Activated T-helper 1 cell treated with Interleukin-2 at 50 U/mL for 16 hours (primary cell): ENCODE results near the gene TMEM63B.
A peak's percentile ranks its signal among the peaks of the same experiment; 100 is the strongest.
"Not testable (repeated sequence)": the region's sequence is repeated elsewhere in the genome, so short reads cannot be mapped to it uniquely, and the experiment has no call there.

Experiments
- DNase-seq: peaks from one replicate; pipeline ENCODE4 v3.0.0-alpha.2; 2020; ENCODE audit warnings: low read depth

Gene TMEM63B

DNA sequence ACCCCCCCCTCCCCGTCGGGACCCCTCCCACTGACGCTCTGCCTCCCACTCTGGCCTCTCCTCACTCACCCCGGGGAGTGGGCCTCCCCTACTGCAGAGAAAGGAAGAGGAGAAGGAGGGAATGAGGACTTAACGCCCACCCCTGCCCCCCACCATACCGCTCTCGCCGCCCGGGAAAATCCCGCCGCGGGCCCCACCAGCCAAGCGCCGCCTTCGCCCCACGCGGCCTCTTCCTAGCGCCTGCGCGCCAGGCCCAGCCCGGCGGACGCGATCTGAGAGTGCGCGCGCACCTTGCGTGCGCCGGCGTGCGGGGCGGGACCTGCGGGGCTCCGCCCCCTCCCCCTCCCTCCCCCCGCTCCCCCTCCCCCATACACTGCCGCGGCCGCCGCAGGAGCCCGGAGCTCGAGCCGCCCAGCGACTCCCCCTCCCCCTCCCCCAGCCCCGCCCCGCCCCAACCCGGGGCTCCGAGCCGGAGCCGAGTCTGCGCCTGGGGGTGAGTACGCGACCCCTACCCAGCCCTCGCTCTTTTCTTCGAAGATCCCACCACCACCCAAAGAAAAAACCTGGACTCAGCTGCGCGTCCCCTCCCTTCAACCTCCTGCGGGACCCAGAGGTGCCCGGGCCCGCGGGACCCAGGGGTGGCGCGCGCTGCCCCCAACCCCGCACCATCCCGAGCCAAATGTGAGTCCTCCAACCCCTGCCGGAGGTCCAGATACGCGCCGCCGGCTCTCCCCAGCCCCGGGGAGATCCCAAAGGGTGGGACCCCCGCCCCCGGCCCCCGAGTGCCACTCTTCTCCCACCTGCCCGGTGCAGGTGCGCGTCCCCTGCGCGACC is at the start of gene TMEM63B, which contains the start of gene MRPL14:
Gene TMEM63B, plus strand, starts transcription at position 369 of the 834 bp plus-strand sequence. CDS start 7,031 bp downstream, outside the sequence.
Gene MRPL14, minus strand, starts transcription at position 267 of the 834 bp plus-strand sequence. CDS start 10,841 bp downstream, outside the sequence.
- DNase-seq: peak; percentile 89

DNA sequence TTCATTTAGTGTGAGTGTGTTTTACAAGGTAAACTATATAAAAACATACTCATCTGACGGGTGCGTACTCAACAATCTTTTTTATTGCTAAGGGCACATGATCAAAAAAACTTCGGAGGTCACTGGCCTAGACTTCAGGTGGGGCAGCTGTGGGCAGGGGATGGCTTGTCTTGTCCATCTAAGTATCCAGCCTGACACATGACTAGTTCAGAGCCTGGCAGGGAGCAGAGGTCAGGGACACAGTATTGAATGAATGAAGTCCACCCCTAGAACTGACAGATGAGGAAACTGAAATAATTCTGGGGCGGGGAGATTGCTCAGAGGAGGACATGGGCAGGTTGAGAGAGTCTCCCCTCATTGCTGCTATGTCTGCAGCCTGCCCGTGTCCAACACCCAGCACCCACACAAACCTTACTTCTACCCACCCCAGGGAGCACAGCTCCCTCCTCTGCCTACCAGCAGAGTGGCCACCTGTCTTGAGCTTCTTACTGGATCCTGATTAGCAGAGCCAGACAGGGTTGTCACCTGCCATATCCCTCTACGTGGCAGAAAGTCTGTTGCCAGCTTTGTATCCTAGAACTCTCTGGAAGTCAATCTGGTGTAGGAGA is 49.0 kb upstream of the TMEM63B start:
- no peak for DNase-seq

DNA sequence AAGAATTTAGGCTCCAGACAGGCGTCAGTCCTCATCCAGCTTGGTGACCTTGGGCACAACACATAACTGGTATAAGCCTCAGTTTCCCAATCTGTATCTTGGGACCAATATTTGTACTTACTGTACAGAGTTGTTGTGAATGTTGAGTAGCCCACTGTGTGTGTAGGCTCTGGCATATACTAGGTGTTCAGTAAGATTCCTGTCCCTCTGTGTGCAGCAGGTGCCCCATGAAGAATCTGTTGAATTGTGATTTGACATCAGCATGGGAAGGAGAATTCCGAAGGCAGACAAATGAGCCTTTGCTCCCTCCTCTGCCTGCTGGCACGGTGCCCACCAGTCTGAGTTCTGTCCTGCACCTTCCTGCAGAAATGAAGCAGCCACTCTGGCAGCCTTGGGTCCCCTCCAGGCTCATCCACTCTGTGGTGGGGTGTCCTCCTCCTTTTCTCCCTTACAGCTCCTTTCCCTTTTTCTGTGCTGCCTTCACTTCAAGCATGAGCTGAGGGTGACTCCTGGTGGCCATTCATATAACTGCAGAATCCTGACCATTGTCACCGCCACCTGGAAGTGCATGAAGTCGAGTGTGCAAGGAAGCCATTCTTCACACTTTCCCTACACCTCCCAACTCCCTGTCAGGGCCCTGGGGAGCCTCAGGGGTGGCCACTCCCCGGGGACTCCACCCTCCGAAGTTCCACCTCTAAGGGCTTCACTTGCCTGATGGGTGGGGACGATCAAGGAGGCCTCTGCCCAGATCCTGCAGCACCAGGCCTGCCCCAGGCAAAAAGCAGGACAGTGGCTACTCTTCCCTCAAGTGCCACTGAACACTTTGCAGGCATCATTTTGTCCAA is 48.3 kb upstream of the TMEM63B start:
- DNase-seq: peak; percentile 40

DNA sequence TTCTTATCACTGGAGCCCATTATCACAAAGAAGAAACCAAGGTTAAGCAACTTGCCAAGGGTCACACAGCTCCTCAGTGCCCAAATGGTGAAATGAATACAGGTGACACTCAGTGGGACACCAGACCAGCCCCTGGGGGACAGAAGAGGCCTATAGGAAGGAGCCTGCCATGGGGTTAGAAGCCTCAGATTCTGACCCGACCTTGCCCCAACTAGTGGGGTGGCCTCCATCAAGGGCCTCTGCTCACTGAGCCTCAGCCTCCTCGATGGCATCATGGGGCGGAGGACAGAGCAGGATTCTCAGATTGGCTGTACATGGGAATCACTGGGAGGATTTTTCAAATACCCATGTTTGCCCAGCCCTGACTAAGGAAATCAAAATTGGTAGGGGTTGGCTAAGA is 47.7 kb upstream of the TMEM63B start:
- no peak for DNase-seq

DNA sequence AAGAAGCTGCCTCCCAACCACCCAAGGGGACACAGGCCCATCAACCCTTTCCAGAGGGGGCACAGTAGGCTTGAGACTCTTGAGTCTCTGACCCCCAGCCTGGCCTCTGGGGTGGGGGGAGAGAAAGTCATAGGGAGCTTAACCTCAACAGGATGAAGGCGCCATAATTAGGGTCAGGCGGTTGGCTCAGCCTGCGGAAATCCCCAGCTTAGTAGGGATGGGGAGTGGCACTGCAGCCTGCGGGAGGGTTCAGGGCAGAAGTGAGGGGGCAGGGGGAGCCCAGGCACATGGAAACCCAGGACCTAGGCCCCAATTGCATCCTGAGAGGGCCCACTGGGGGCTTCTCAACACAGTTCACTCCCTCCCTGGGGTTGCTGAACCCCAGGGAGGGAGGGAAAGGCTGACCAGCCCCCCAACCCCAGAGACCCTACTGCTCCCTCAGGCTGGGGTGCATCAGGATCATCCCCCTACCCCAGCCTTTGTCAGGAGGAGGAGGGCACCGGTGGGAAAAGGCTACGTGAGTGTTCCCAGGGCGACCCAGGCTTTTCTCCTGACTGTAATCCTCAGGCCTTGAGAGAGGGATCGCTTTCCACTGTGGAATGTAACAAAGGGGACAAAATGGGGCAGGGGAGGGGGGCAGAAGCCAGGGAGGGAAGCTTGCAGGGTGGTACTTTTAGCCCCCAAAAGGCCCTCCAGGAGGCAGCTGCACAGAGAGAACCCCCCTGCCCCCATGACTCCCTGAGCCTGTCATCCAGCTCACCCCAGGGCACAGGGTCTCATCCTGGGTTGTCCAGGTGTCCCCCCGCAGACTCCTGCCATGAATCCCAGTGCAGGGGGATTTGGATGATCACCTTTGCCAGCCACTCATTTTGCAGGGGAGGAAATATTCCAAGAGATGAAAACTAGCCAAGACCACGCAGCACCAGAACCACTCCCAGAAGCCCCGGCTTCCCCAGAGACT is 46.5 kb upstream of the TMEM63B start:
- no peak for DNase-seq

DNA sequence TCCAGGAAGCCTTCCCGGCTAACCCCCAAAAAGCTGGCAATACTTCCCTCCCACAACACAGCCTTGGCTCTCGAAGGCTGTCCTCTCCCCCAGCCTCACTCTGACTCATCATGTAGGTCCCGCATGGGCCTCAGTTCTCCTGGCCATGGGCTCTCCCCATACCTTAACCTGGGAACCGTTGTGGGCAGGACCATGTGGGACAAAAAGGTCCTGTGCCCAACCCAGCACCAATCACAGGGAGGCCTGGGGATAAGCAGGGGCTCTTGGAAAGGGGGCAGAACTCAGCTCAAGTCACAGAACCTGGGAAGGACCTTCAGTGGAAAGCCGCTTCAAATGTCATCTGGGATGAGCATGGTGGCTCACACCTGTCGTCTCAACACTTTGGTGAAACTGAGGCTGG is 45.6 kb upstream of the TMEM63B start:
- DNase-seq: no peak

DNA sequence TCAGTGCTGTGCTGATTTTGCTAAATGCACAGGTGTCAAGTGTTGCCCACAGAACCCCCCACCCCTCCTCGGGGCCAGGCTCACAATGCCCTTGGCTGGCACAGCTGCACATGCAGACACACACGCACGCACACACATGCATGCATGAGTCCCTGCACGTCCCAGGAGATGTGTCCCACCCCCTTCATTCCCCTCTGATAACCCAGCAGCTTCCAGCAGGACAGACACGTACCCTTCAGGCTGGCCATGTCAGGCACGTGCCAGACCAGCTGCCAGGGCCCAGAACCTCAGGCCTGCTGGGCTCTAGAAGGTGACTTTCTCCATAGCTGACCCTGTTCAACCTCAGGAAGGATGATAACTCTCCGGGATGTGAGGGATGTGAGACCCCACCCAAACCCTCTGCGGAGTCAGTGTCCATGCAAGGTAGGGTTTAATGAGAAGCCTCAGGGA is 44.5 kb upstream of the TMEM63B start:
- no peak for DNase-seq

DNA sequence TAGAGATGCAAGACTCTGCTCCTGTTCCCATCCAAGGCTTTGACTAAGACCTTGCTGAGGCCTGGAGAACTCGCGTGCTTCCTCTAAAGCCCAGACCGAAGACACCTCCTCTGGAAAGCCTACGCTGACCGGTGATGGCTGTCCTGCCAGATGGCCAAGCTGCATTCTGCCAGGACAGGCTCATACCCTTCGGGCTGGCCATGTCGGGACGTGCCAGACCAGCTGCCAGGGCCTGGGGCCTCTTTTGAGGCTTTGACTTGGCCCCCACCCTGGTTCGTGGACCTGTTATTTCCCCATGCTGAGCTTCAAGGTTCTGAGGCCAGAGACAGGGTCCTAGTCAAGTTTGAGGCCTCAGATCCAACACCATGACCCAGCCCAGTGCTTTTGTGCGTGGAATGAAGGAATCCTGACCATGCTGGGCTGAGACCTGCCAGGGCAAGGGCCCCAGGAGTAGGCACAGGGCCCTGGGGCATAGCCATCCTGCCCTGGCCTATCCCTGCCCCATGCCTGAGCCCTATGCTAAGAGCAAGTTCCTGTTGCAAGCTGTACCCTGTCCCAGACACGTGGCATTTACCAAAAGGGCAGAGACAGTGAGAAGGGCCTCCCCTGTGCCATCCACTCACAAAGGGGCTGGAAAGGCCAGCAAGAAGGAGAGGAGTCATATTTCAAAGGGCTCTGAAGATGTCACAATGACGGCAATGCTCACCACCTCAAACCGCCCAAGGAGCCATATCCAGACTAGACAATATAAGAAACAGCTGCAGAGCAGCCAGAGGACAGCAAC is 42.9 kb upstream of the TMEM63B start:
- DNase-seq: no peak

DNA sequence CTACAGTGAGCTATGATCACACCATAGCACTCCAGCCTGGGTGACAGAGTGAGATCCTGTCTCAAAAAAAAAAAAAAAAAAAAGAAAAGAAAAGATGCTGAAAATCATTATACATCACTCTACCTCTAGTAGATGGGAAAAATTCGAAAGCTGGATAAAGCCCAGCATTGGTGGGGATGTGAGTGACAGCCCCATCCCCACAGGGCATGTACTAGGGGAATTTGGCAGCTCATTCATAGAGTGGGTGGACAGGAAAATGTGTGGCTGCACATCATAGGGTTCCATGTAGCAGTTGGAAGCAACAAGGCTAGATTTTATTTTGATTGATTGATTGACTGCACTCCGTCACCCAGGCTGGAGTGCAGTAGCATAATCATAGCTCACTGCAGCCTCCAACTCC is 42.1 kb upstream of the TMEM63B start:
- no peak for DNase-seq

DNA sequence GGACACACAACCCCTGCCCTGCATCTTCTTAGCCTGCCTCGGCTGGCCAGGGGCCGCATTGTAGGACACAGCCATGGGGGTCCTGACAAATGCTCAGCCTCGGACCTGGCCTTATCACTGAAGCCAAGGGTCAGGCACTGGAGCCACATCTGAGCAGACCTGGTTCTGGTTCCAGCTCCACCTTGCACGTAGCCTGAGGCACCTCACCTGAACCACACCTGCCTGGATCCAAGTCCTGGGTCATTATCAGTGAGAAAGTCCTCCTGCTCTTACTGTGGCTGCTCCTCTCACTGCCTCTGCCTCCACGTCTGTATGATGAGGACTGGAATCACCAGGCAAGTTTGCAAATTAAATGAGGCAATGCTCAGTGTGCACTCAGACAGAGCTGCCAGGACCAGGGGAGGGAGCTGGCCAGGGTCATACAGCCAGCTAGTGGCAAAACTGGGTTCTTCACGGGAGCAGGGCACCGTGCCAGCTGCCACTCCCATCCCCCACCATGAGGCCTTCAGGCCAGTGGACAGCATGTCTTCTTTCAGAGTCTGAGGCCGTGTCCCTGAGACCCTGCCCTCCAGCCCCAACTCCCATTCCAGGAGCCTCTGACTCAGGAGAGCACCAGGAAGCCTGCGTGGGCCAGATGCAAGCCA is 40.3 kb upstream of the TMEM63B start:
- no peak for DNase-seq

DNA sequence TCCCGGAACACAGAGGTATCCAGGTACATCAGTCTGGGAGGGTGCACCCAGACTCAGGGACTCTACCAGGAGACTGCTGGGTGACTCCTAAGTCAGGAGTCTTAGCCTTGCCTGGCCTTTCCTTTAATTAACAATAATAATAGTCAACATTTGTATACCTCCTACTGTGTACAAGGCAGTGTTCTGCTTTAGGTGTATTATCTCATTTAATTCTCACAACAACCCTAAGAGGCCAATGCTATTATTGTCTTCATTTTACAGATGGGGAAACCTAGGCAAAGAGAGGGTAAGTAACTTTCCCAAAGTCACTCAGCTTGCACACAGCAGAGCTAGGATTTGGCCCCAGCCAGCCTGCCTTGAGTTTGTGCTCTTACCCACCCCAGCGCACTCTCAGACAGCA is 39.7 kb upstream of the TMEM63B start:
- no peak for DNase-seq

DNA sequence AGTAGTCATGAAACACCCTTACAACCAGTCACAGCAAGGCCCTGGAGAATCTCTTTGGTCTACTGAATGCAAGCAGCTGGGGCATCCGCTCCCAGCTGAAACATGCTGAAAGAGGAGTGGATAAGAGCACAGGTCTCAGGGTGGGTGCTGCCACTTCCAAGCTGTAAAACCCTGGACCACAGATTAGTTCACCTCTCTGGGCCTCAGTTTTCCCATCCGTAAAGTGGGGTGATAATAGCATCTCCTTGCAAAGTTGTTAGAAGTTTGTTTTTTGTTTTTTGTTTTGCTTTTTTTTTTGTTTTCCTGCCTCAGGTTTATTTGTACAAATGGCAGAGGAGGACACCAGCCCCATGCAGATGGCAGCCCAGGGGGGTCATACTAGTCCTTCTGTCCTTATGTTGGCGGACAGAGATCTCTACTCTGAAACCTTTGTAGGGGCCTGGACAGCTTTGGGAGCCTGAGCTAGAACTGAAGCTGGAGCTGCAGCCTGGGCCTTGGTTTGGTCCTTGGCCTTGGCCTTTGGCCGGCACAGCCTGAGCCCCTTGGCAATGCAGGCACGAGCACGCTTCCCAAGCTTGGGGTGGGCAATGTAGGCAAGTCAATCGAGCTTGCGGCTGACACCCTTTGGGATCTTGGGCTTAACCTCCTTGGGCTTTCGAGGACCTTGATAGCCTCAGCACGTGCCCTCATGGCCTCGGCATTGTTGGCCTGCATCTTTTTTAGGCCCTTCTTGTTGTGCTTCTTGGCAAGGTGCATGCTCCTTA is 38.3 kb upstream of the TMEM63B start:
- no peak for DNase-seq

DNA sequence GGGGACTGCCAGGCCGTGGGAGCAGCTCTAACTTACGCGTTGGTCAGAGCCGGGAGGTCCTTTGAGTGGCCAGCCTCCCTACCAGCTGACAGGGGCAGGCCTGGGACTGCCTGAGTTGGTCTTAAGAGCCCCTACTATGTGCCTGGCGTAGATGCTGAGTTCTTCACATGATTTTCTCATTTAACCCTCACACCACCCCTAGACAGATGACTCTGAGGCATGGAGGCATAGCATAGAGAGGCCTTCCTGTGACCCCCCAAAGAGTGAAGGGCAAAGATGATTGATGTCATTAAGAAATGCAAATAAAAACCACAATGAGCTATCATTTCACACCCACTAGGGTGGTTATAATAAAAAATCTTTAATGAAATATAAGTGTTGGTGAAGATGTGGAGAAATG is 36.9 kb upstream of the TMEM63B start:
- DNase-seq: no peak

DNA sequence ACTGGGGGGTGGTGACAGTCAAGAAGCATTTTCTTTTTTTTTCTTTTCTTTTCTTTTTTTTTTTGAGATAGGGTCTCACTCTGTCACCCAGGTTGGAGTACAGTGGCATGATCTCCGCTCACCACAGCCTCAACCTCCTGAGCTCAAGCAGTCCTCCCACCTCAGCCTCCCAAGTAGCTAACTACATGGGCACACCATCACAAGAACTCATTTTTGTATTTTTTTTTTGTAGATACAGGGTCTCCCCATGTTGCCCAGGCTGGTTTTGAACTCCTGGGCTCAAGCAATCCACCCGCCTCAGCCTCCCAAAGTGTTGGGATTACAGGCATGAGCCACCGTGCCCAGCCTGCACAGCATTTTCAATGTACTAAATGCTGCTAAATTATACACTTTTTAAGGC is 36.0 kb upstream of the TMEM63B start:
- DNase-seq: not testable (repeated sequence)

DNA sequence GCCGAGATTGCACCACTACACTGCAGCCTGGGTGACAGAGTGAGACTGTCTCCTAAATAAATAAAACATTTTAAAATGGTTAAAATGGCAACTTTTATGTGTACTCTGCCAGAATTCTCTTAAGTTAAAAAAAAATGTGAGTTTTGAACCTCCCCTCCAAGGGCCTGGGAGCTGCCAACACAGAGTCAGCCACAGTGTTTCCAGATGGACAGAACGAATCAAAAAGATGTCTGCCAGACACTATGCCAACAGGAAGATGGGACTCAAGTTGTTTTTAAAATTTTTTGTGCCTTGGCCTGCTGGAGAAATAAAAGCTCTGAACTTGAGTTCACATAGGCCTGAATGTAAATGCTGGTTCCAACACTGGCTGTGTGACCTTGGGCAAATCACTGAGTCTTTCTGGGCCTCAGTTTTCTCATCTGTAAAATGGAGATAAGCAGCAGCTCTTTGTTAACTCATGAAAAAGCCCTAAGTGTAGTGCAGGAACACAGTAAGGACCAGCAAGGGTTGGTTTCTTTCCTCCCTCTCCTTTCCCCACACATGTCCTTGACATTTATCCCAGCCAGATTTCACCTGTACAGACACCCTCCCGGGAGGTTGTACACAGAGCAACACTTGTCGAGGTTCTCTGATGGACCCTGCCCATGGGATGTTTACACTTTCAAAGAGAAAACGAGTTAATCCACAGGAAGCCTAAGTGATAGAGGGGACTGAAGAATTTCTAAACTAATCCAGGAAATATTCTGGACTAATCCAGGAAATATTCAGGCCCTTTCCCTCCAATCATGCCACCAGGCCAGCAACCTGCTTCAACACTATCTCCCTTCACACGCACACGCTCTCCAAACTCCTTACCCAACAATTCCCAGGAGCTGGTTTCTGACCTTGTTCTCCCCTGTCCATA is 35.1 kb upstream of the TMEM63B start:
- DNase-seq: no peak

DNA sequence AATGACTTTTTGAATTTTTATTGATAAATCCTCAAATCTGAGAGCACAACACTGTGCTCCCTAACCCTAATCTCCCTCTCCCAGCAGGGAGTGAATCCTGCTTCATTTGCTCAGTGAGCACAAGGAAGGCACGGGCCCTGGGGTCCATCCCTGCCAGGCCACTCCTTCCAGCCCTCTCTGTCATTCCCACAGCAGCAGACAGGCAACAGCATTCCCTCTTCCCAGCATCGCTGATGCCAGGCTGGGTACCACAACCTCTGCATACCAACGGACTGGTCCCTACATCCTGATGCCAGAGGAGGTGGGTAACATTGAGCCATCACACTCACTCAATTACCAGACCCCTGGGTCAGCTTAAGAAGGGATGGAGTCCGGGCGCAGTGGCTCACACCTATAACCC is 34.3 kb upstream of the TMEM63B start:
- no peak for DNase-seq

DNA sequence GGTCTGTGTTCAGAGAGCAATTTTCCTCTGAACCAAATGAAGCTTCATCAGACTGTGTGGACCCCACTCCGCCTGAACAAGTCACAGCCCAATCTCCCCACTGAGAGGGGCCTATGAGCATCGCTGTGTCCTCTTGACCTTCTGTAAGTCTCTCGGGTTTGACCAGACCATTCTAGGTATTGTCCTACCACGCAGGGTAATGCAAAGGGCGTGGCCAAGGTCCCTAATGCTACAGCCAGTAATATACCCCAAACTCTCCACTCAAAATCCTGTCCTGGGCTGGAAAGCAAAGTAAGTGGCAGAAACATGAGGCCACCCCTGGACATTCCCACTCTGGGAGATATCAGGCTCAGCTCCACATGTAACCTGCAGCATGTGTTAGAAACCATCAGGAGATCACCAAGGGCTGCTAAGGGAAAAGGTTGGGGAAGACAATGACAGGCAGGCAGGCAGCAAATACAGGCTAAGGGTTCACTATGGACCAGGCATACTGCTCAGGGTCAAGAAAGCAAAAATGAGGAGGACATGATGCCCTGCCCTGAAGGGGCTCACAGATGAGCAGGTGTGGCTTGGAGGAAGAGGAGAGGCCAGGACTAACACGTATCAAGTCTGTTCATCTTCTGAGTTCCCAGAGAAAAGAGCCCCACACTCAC is 33.5 kb upstream of the TMEM63B start:
- no peak for DNase-seq
